ENCODE measurements around the gene NOXA1.

GRCh38 chr9:137421838-137422603, 1.2 kb upstream of the NOXA1 start:
- TF ChIP-seq, protein P1, sequence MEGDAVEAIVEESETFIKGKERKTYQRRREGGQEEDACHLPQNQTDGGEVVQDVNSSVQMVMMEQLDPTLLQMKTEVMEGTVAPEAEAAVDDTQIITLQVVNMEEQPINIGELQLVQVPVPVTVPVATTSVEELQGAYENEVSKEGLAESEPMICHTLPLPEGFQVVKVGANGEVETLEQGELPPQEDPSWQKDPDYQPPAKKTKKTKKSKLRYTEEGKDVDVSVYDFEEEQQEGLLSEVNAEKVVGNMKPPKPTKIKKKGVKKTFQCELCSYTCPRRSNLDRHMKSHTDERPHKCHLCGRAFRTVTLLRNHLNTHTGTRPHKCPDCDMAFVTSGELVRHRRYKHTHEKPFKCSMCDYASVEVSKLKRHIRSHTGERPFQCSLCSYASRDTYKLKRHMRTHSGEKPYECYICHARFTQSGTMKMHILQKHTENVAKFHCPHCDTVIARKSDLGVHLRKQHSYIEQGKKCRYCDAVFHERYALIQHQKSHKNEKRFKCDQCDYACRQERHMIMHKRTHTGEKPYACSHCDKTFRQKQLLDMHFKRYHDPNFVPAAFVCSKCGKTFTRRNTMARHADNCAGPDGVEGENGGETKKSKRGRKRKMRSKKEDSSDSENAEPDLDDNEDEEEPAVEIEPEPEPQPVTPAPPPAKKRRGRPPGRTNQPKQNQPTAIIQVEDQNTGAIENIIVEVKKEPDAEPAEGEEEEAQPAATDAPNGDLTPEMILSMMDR (IDR thresholded peaks at IDR 0.05) = no peak
- no peak for TF ChIP-seq POLR2A (IDR thresholded peaks at IDR 0.05)

All from right lobe of liver (tissue), 4 donors.